Pancreas (tissue), 10 donors: ENCODE measurements around the gene ITPK1. TPM values are rescaled to one million over a fixed set of nuclear protein-coding genes. Genes with fewer than 3 reads are reported as not detected.

Experiments used
- ATAC-seq, 4 donors: fragments of 200-7000 bp; cut with Tn5 transposase; one replicate each; pipeline versions ENCODE4 v1.8.0 to v1.9.1; 2020; ENCODE audit warnings: mild to moderate bottlenecking in 4 of 4, moderate library complexity in 4 of 4
- DNase-seq, 6 donors: peaks; one replicate each; pipeline ENCODE4 v3.0.0-alpha.2; 2020
- FAIRE-seq: peaks from 2 replicates; lab custom pipeline; 2012; peaks lifted over from hg19 to GRCh38; lab: Jason Lieb, UNC
- H3K27ac ChIP-seq, 4 donors: fragments of 200-600 bp; sonication (generic); 1 replicate in 3 of 4; 2 replicates in 1 of 4; pipeline versions ENCODE4 v1.5.0 to v1.8.0; 2020
- H3K27me3 ChIP-seq, 4 donors: fragments of 200-600 bp; one replicate each; pipeline ENCODE4 v1.8.0; 2021
- H3K36me3 ChIP-seq, 3 donors: fragments of 200-600 bp; sonication (generic) in 1 of 3; one replicate each; pipeline versions ENCODE4 v1.5.0 to v1.8.0; 2020 to 2021
- H3K4me1 ChIP-seq, 3 donors: fragments of 200-600 bp; one replicate each; pipeline ENCODE4 v1.8.0; 2021
- H3K4me3 ChIP-seq, 4 donors: fragments of 200-600 bp; sonication (generic) in 2 of 4; one replicate each; pipeline versions ENCODE4 v1.5.0 to v1.8.0; 2020 to 2021
- H3K9me3 ChIP-seq, 4 donors: fragments of 200-600 bp; one replicate each; pipeline ENCODE4 v1.8.0; 2021
- CTCF ChIP-seq, 4 donors: fragments of 200-600 bp; sonication (generic) in 3 of 4; IDR thresholded peaks; one replicate each; pipeline versions ENCODE4 v1.5.0 to v1.8.0; 2021; ENCODE audit warnings: antibody characterized with exemption in 4 of 4
- WGBS, 2 donors: extraction: QIAGEN DNeasy Blood & Tissue Kit; methylation state at CpG; one replicate each; pipeline ENCODE4 v1.1.7; 2013; 5-methylcytosine and 5-hydroxymethylcytosine counted together
- intact Hi-C, 3 donors: fragments of 100-400 bp; cut with DNase I; formaldehyde crosslinking; loops; one replicate each; pipeline versions ENCODE4 v1.11.1 to v1.14.2; 2022
- polyA plus RNA-seq, 2 donors: library from polyadenylated mRNA; stranded (reverse); fragments of 200-250 nt; gene quantifications; one replicate each; pipeline ENCODE4 v1.2.3, GENCODE V29; 2013
- total RNA-seq, 6 donors: library from RNA; stranded (reverse); fragmentation: NEBNext Ultra II Directional in 4 of 6; extraction: Animal tissue kit (Norgen Biotek cat#: 25700) in 4 of 6; gene quantifications; one replicate each; pipeline versions ENCODE4 v1.2.1 to v1.2.4, GENCODE V29; 2021 to 2023
- donor health status: healthy with polysubstance abuse.
- donor health status: DM: no; HTN: no; CAD: no; lungs with moderate emphysema.
- donor health status: DM: no; HTN: no; CAD: no.
- donor health status: control.
- donor health status: control.
- donor health status: Bipolar disorder and iron deficiency.
- donor health status: DM: yes; HTN: yes; CAD: no.
- donor health status: DM: no; HTN: no; CAD: no.
- donor health status: DM: no; HTN: no; CAD: no.
- donor health status: DM: yes; HTN: yes; CAD: no.

The ITPK1 gene
- total and polyA plus RNA-seq, 8 donors = 23.2 to 38.3 (median 33.0) TPM

DNA sequence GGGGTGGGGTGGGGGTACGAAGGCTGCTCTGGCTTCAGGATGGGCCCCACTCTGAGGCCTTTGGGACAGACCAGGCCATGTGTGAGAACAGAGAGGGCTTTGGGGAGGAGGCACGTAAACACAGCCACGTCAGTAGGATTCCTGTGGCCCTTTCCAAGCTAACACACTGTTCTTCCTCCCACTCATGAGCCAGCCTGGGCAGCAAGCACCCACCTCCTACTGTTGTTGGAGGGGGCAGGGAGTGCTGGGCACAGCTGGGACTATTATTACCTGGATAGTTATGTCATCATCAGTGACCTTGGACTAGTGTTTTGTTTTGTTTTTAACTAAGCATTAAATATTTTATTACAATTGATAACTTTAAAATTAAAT, 187.5 kb downstream of the ITPK1 start:
- WGBS, 2 donors = 70 to 71% methylated on average over 3 of the region's 3 CpGs
- no peak overlapping the region for H3K4me3 ChIP-seq
- FAIRE-seq = no peak
- ATAC-seq = no peak
- H3K4me1 ChIP-seq = no peaks in the 10 kb centered on the region
- intact Hi-C loops = no loop called here
- no peak overlapping the region for H3K27ac ChIP-seq
- no peak for TF ChIP-seq CTCF (IDR thresholded peaks at IDR 0.05)
- no peaks in the 10 kb centered on the region for H3K27me3 ChIP-seq
- no peaks in the 10 kb centered on the region for H3K9me3 ChIP-seq
- no peaks in the 10 kb centered on the region for H3K36me3 ChIP-seq
- DNase-seq = no peak

GRCh38 chr14:92927349-92928257, 188.1 kb downstream of the ITPK1 start:
- Histone ChIP-seq H3K9me3 (no peaks in the 10 kb centered on the region), H3K4me3 (no peak overlapping the region), H3K27ac (no peak overlapping the region), H3K27me3 (peaks cover 0 to 4% (median 0%) of the 10 kb centered on the region in 4 donors), H3K36me3 (no peaks in the 10 kb centered on the region), H3K4me1 (no peaks in the 10 kb centered on the region)
- 61 to 65% methylated on average over 14 of the region's 14 CpGs for WGBS, 2 donors
- FAIRE-seq = no peak
- no peak for ATAC-seq
- DNase-seq = peak in 1 of 6 donors; percentile 25
- intact Hi-C loops = no loop called here
- TF ChIP-seq CTCF (IDR thresholded peaks at IDR 0.05) = no peak

DNA sequence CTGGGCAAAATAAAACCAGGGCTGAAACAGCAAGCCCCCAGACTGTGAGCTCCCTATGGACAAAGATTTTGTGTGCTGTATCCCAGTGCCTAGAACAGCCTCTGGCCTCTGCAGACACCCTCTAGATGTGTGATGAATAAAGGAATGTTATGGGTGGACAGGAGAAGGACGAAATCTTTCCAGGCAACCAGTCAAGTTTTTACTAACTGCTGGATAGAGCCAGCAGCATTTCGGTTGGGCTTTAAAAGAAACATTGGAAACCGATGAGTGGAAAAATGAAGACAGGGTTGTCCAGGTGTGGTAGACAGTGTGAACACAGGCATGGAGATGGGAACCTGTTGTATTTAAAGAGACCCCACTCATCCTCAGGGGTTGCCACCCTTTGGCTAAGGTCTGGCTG, 188.8 kb downstream of the ITPK1 start:
- H3K4me1 ChIP-seq = no peaks in the 10 kb centered on the region
- H3K36me3 ChIP-seq = no peaks in the 10 kb centered on the region
- no peak for DNase-seq
- no peak for ATAC-seq
- peaks cover 0 to 6% (median 0%) of the 10 kb centered on the region in 4 donors for H3K27me3 ChIP-seq
- H3K9me3 ChIP-seq = no peaks in the 10 kb centered on the region
- WGBS, 2 donors = 50 to 54% methylated on average over 3 of the region's 3 CpGs
- no peak overlapping the region for H3K27ac ChIP-seq
- no peak overlapping the region for H3K4me3 ChIP-seq
- TF ChIP-seq CTCF (IDR thresholded peaks at IDR 0.05) = no peak
- intact Hi-C loops = no loop called here
- FAIRE-seq = no peak

DNA sequence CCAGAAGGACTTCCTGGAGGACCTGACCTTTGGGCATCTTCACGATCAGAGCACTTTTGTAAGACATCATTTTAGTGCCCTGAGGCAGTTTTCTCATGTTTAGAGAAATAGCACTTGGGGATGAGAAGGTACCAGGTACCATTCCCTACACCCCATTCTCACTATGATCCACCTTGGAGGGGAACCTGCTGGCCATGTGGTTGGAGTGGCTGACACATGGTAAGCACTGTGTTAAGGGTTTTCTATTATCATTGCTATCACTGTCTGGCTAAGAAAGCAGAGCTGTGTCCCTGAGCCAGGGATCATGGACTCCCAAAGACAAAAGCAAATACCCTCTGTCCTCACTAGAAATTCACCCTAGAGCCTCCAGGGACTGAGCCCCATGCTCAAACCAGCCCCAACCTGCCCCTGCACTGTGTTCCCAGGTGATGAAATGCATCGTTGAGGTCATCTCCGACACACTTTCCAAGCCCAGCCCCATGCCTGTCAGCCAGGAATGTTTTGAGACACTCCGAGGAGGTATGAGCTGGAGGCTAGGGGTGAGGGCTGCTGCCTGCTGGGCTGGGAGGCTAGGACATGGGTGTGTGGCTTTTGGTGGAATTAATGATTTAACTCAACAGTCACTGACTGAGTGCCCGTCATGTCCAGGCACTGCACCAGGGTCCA, 189.4 kb downstream of the ITPK1 start:
- H3K4me3 ChIP-seq = no peak overlapping the region

More for the DNA sequence above, 189.4 kb downstream of the ITPK1 start:
- Histone ChIP-seq H3K36me3 (no peaks in the 10 kb centered on the region), H3K27ac (no peak overlapping the region), H3K9me3 (no peaks in the 10 kb centered on the region), H3K4me1 (no peaks in the 10 kb centered on the region), H3K27me3 (peaks cover 0 to 6% (median 0%) of the 10 kb centered on the region in 4 donors)
- WGBS, 2 donors = 69 to 77% methylated on average over 5 of the region's 5 CpGs
- DNase-seq (peak in 1 of 6 donors; percentile 18), ATAC-seq (no peak), FAIRE-seq (no peak)
- TF ChIP-seq CTCF (IDR thresholded peaks at IDR 0.05) = no peak
- intact Hi-C loops = no loop called here
